HG03066 (cell line): ENCODE data around the gene GPR25.

Experiments used
- ATAC-seq: cut with Tn5 transposase; IDR thresholded peaks from one replicate; pipeline ENCODE4 v1.9.1; 2021; ENCODE audit warnings: low read depth; ENCODE audit not compliant: unreplicated experiment

Gene GPR25

GRCh38 chr1:200869753-200870391 lies 2.9 kb upstream of the GPR25 start:
- no peak for ATAC-seq

- ATAC-seq = no peak
Observed at GRCh38 chr1:200873116-200873670, 412 bp downstream of the GPR25 start.

GRCh38 chr1:200873671-200874397 lies 1.1 kb downstream of the GPR25 start:
- no peak for ATAC-seq

GRCh38 chr1:200874694-200875093 lies 1.9 kb downstream of the GPR25 start:
- ATAC-seq = no peak

GRCh38 chr1:200875416-200875815 lies 2.6 kb downstream of the GPR25 start:
- ATAC-seq = no peak

GRCh38 chr1:200877010-200877409 lies 4.2 kb downstream of the GPR25 start:
- ATAC-seq = no peak

GRCh38 chr1:200877839-200878551 lies 5.2 kb downstream of the GPR25 start:
- peak; percentile 63 for ATAC-seq

GRCh38 chr1:200880212-200880611 lies 7.4 kb downstream of the GPR25 start:
- peak; percentile 52 for ATAC-seq

- ATAC-seq = no peak
Observed at GRCh38 chr1:200883118-200883517, 10.3 kb downstream of the GPR25 start.

- no peak for ATAC-seq
Observed at GRCh38 chr1:200885623-200886402, 13.0 kb downstream of the GPR25 start.

GRCh38 chr1:200886594-200886993 lies 13.8 kb downstream of the GPR25 start:
- no peak for ATAC-seq

GRCh38 chr1:200887036-200887435 lies 14.3 kb downstream of the GPR25 start:
- ATAC-seq = no peak

GRCh38 chr1:200887772-200888348 lies 15.1 kb downstream of the GPR25 start:
- ATAC-seq = no peak

GRCh38 chr1:200888349-200888838 lies 15.6 kb downstream of the GPR25 start:
- ATAC-seq = peak; percentile 89

GRCh38 chr1:200889571-200889970 lies 16.8 kb downstream of the GPR25 start:
- no peak for ATAC-seq

- ATAC-seq = no peak
Observed at GRCh38 chr1:200890027-200890426, 17.2 kb downstream of the GPR25 start.

GRCh38 chr1:200890818-200891773 lies 18.3 kb downstream of the GPR25 start:
- ATAC-seq = no peak

- ATAC-seq = no peak
Observed at GRCh38 chr1:200891774-200892157, 19.0 kb downstream of the GPR25 start.

- no peak for ATAC-seq
Observed at GRCh38 chr1:200892546-200892945, 19.8 kb downstream of the GPR25 start.
